NCI-H1417 treated with DMSO at 0.1 percent for 48 hours (cell line): ENCODE measurements around the gene RMRP.
"Not testable (repeated sequence)": the region's sequence is repeated elsewhere in the genome, so short reads cannot be mapped to it uniquely, and the experiment has no call there.

Source experiments
- DNase-seq: peaks from one replicate; lab custom pipeline; 2025; lab: John Stamatoyannopoulos, UW

The RMRP gene

GRCh38 chr9:35641478-35641877 is 16.3 kb downstream of the RMRP start:
- not testable (repeated sequence) for DNase-seq

GRCh38 chr9:35640431-35640830 is 17.4 kb downstream of the RMRP start:
- not testable (repeated sequence) for DNase-seq

- no peak for DNase-seq
These were observed 18.2 kb downstream of the RMRP start for GRCh38 chr9:35639631-35640030.

- not testable (repeated sequence) for DNase-seq
These were observed 18.6 kb downstream of the RMRP start for GRCh38 chr9:35639225-35639624.

GRCh38 chr9:35638751-35639150 is 19.1 kb downstream of the RMRP start:
- DNase-seq, result not testable (repeated sequence)

- not testable (repeated sequence) for DNase-seq
These were observed 20.3 kb downstream of the RMRP start for GRCh38 chr9:35637427-35637955.

GRCh38 chr9:35636877-35637246 is 21.0 kb downstream of the RMRP start:
- DNase-seq, result not testable (repeated sequence)

GRCh38 chr9:35636135-35636876 is 21.5 kb downstream of the RMRP start:
- DNase-seq, result no peak

- DNase-seq, result no peak
These were observed 22.1 kb downstream of the RMRP start for GRCh38 chr9:35635730-35636129.

GRCh38 chr9:35629597-35629996 is 28.2 kb downstream of the RMRP start:
- DNase-seq, result no peak

GRCh38 chr9:35628389-35628991 is 29.3 kb downstream of the RMRP start:
- DNase-seq, result no peak

- DNase-seq, result no peak
These were observed 30.2 kb downstream of the RMRP start for GRCh38 chr9:35627575-35627974.

- no peak for DNase-seq
These were observed 38.0 kb downstream of the RMRP start for GRCh38 chr9:35619800-35620158.

- no peak for DNase-seq
These were observed 38.7 kb downstream of the RMRP start for GRCh38 chr9:35618854-35619799.

- DNase-seq, result no peak
These were observed 39.5 kb downstream of the RMRP start, which contains the start of gene CD72 for GRCh38 chr9:35618325-35618727. CD72 (minus strand) TSS chr9:35618413; CDS start chr9:35618303, 110 bp downstream.

- no peak for DNase-seq
These were observed 40.3 kb downstream of the RMRP start for GRCh38 chr9:35617548-35617947.

- DNase-seq, result no peak
These were observed 40.9 kb downstream of the RMRP start for GRCh38 chr9:35616681-35617459.

- DNase-seq, result no peak
These were observed 41.7 kb downstream of the RMRP start for GRCh38 chr9:35615981-35616680.

GRCh38 chr9:35612843-35613242 is 45.0 kb downstream of the RMRP start:
- no peak for DNase-seq

- not testable (repeated sequence) for DNase-seq
These were observed 45.8 kb downstream of the RMRP start for GRCh38 chr9:35612066-35612465.
